ENCODE measurements around the gene NIPAL1. TPM values are rescaled to one million over a fixed set of nuclear protein-coding genes. Genes with fewer than 3 reads are reported as not detected.

The NIPAL1 gene
- 0.78 to 1.2 TPM (median 0.85 TPM) in 5 replicates for total RNA-seq (2022; extraction: Qiagen RNA extraction; ENCODE audit: low read depth)

DNA sequence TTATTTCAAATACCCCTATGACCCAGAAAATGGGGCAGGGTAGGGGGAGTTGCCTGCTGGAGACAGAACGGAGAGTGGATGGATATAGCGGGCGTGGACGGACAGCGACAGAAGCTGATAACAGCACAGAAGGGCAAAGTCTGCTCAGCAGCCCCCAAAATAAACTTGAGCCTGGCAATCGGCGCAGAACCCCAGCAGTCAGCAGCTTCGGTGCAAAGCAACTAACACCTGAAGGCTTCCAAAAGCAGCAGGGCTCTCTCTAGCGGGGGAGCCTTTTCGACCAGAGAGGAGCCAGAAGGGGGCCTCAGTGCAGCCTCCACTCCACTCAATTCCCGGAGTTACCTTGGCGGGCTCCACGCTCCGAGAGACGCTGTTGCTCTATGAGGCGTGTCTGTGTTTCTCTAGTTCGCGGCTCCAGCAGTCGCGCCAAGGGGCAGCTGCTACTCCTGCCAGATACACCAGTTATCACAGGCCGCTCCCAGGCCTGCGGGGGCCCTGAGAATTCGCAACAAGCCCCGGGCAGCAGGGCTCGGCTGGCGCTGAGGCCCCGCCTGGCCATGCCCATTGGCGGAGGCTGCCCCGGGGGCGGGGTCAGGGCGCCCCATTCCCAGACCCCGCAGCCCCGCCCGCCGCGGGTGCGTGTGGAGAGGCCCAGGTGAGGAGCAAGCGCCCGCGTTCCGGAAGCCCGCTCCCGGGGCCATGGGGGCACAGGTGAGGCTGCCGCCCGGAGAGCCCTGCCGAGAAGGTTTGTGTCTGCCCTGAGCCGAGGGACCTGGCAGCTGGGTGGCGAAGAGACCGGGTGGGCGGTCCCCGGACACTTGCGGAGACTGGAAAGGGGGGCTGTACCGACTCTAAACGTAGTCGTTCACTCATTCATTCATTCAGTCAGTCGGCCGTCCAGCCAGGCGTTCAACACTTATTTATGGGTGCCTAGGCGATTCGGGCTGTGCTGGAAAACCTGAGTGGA lies at the start of gene NIPAL1, which contains the start of gene CNGA1:
NIPAL1 (plus strand) TSS at position 632 of the 967 bp plus-strand sequence; CDS start at position 700, 68 bp downstream.
CNGA1 (minus strand) TSS at position 541 of the 967 bp plus-strand sequence. CDS start 63,992 bp downstream, outside the sequence.

Other genes starting within 250 kb of the NIPAL1 start
- not detected in 5 replicates for gene CORIN, start 178.7 kb upstream of the NIPAL1 start, total RNA-seq (2022; extraction: Qiagen RNA extraction; ENCODE audit: low read depth)
- 5.9 to 8.1 TPM (median 6.8 TPM) in 5 replicates for gene NFXL1, start 102.2 kb upstream of the NIPAL1 start, total RNA-seq (2022; extraction: Qiagen RNA extraction; ENCODE audit: low read depth)
- 0.10 to 0.17 TPM in 2 of 5 replicates, not detected in the others for gene CNGA1, start 91 bp upstream of the NIPAL1 start, total RNA-seq (2022; extraction: Qiagen RNA extraction; ENCODE audit: low read depth)
- gene TXK, start 117.5 kb downstream of the NIPAL1 start, total RNA-seq (2022; extraction: Qiagen RNA extraction; ENCODE audit: low read depth): 0.14 to 0.34 TPM (median 0.16 TPM) in 5 replicates

All from A549 treated with CpdA at 1 μM for 4 hours (cell line).